ENCODE results near the gene TEPSIN. TPM values are rescaled to one million over a fixed set of nuclear protein-coding genes. Genes with fewer than 3 reads are reported as not detected.

The TEPSIN gene
- total and polyA plus RNA-seq, 3 donors from 2014 or later = 32.0 to 83.0 (median 55.4) TPM

DNA sequence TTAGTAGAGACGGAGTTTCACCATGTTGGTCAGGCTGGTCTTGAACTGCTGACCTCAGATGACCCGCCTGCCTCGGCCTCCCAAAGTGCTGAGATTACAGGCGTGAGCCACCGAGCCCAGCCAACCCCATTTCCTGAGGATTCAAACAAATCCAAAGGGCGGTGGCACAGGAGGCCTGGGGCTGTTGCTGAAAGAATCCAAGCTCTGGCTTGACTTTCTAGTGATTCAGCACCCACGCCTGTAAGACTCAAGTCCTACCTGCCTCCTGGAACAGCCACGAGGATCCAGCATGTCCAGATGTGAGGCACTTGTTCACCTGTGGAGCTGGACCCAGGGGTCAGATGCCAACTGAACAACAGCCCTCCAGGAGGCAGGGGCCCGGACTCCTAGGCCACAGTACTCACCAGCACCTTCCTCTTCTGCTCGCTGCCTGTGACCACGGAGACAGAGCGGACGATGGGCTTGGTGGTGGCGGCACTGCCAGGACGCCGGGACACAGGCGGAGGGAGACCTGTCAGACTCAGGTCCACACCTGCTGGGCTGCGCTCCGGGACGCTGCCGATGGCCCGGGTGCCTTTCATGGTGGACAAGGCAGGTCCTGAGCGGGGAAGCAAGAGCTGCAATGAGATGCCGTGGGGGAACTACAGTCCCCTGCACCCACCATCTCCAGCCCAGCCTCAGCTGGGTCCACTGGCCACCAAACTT is 19.2 kb downstream of the TEPSIN start:
- TF ChIP-seq, protein P1, sequence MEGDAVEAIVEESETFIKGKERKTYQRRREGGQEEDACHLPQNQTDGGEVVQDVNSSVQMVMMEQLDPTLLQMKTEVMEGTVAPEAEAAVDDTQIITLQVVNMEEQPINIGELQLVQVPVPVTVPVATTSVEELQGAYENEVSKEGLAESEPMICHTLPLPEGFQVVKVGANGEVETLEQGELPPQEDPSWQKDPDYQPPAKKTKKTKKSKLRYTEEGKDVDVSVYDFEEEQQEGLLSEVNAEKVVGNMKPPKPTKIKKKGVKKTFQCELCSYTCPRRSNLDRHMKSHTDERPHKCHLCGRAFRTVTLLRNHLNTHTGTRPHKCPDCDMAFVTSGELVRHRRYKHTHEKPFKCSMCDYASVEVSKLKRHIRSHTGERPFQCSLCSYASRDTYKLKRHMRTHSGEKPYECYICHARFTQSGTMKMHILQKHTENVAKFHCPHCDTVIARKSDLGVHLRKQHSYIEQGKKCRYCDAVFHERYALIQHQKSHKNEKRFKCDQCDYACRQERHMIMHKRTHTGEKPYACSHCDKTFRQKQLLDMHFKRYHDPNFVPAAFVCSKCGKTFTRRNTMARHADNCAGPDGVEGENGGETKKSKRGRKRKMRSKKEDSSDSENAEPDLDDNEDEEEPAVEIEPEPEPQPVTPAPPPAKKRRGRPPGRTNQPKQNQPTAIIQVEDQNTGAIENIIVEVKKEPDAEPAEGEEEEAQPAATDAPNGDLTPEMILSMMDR (IDR thresholded peaks at IDR 0.05) = no peak
- TF ChIP-seq POLR2A (IDR thresholded peaks at IDR 0.05) = no peak
- Histone ChIP-seq H3K9me3 (no peaks in the 10 kb centered on the region), H3K27ac (no peak overlapping the region), H3K4me1 (peaks cover 18% of the 10 kb centered on the region), H3K36me3 (ENCODE audit: low read depth, missing control alignments) (no peaks in the 10 kb centered on the region), H3K27me3 (no peaks in the 10 kb centered on the region), H3K4me3 (no peak overlapping the region)
- DNase-seq = no peak
- 94 to 96% methylated on average over 9 to 24 of the region's 24 CpGs for WGBS, 2 donors
- intact Hi-C loops (cut with DNase I; ENCODE audit: low total_unique reads) = no loop called here

- Histone ChIP-seq H3K36me3 (ENCODE audit: low read depth, missing control alignments) (no peaks in the 10 kb centered on the region), H3K4me3 (no peak overlapping the region), H3K27ac (no peak overlapping the region), H3K9me3 (no peaks in the 10 kb centered on the region), H3K27me3 (no peaks in the 10 kb centered on the region), H3K4me1 (peaks cover 18% of the 10 kb centered on the region)
- no peak for DNase-seq
- WGBS, 2 donors = 84 to 85% methylated on average over 9 to 11 of the region's 11 CpGs
- TF ChIP-seq, protein P1 (IDR thresholded peaks at IDR 0.05) = no peak
- no peak for TF ChIP-seq POLR2A (IDR thresholded peaks at IDR 0.05)
- intact Hi-C loops (cut with DNase I; ENCODE audit: low total_unique reads) = no loop called here
Measured at GRCh38 chr17:81218991-81219390, 19.9 kb downstream of the TEPSIN start.

DNA sequence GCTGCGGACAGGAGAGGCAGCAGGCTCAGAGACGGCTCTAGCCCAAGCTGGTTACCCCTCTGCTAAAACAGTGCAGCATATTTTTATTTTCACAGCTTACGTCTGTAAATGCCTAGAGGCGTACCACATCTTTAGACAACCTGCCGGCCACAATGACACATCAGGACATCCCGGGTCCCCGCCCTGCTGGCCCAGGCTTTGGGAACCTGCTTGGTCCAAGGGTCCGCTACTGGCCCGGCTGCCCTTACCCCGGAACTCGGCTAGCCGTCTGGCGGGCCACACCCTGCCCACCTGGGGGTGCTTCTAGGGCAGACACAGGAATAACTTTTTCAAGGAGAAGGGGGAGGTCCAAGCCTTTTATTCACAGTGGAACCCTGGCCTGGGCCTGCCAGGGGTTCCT is 20.4 kb downstream of the TEPSIN start:
- TF ChIP-seq, protein P1 (IDR thresholded peaks at IDR 0.05) = no peak
- TF ChIP-seq POLR2A (IDR thresholded peaks at IDR 0.05) = no peak
- H3K4me3 ChIP-seq = no peak overlapping the region
- 87 to 96% methylated on average over 13 of the region's 13 CpGs for whole genome bisulfite sequencing, 2 donors
- H3K27ac ChIP-seq = no peak overlapping the region
- H3K4me1 ChIP-seq = peaks cover 13% of the 10 kb centered on the region
- no peaks in the 10 kb centered on the region for H3K9me3 ChIP-seq
- H3K27me3 ChIP-seq = no peaks in the 10 kb centered on the region
- no peak for DNase-seq
- intact Hi-C loops (cut with DNase I; ENCODE audit: low total_unique reads) = no loop called here
- no peaks in the 10 kb centered on the region for H3K36me3 ChIP-seq (ENCODE audit: low read depth, missing control alignments)

- TF ChIP-seq, protein P1 (IDR thresholded peaks at IDR 0.05) = no peak
- TF ChIP-seq POLR2A (IDR thresholded peaks at IDR 0.05) = no peak
- Histone ChIP-seq H3K36me3 (ENCODE audit: low read depth, missing control alignments) (no peaks in the 10 kb centered on the region), H3K9me3 (no peaks in the 10 kb centered on the region), H3K27ac (no peak overlapping the region), H3K27me3 (no peaks in the 10 kb centered on the region), H3K4me3 (no peak overlapping the region), H3K4me1 (peaks cover 11% of the 10 kb centered on the region)
- intact Hi-C loops (cut with DNase I; ENCODE audit: low total_unique reads) = no loop called here
- 93 to 94% methylated on average over 15 to 18 of the region's 18 CpGs for WGBS, 2 donors
- no peak for DNase-seq
Measured at GRCh38 chr17:81217491-81217890, 21.4 kb downstream of the TEPSIN start.

- H3K36me3 ChIP-seq (ENCODE audit: low read depth, missing control alignments) = no peaks in the 10 kb centered on the region
- intact Hi-C loops (cut with DNase I; ENCODE audit: low total_unique reads) = no loop called here
- no peak for TF ChIP-seq POLR2A (IDR thresholded peaks at IDR 0.05)
- TF ChIP-seq, protein P1 (IDR thresholded peaks at IDR 0.05) = no peak
Measured at GRCh38 chr17:81213978-81214377, 24.9 kb downstream of the TEPSIN start.

More at GRCh38 chr17:81213978-81214377, 24.9 kb downstream of the TEPSIN start:
- no peaks in the 10 kb centered on the region for H3K4me1 ChIP-seq
- no peaks in the 10 kb centered on the region for H3K27me3 ChIP-seq
- no peak overlapping the region for H3K27ac ChIP-seq
- H3K4me3 ChIP-seq = no peak overlapping the region
- H3K9me3 ChIP-seq = no peaks in the 10 kb centered on the region
- DNase-seq = no peak
- 92 to 94% methylated on average over 8 of the region's 8 CpGs for WGBS, 2 donors
